ENCODE data around the gene ADORA2B.

ADORA2B gene

DNA sequence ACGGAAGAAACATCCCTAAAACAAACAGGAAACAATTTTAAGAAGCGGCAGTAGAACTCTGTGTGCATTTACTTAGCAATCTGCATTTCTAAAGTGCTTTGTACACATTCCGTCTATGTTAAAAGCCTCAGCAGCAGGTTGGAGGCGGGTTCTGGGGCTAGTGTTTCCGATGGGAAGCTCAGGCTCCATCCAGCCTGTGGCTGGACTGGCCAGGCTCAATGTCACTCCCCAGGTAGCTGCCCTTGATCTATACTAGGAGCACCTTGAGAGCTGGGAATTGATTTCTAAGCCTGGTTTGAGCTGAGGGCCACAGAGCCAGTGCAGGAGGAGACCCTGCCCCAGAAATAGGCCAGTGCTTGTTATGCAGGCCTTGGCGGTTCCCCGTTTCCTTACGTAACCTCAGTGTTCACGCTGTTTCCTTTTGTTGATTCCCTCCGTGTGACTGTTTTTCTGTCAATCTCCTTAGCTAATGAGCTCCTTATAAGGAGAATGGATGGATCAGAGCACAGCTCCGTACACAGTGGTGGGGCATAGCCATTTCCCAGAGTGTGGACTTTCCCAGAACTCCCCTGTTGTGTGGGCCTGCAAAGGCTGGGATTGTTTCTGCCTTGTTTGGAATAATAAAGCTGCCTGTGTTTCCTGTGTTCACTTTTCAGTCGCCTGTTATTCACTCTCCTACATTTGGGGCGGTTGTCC is 21.4 kb downstream of the ADORA2B start:
- no peaks in the 10 kb centered on the region for H3K4me1 ChIP-seq
- H3K4me3 ChIP-seq: no peak overlapping the region
- no peaks in the 10 kb centered on the region for H3K36me3 ChIP-seq
- H3K9me3 ChIP-seq: no peaks in the 10 kb centered on the region
- intact Hi-C loops (cut with DNase I; ENCODE audit: low total_unique reads): no loop called here
- H3K27me3 ChIP-seq: peaks cover 0 to 2% of the 10 kb centered on the region in 2 donors
- no peak overlapping the region for H3K27ac ChIP-seq
- TF ChIP-seq, protein P1, sequence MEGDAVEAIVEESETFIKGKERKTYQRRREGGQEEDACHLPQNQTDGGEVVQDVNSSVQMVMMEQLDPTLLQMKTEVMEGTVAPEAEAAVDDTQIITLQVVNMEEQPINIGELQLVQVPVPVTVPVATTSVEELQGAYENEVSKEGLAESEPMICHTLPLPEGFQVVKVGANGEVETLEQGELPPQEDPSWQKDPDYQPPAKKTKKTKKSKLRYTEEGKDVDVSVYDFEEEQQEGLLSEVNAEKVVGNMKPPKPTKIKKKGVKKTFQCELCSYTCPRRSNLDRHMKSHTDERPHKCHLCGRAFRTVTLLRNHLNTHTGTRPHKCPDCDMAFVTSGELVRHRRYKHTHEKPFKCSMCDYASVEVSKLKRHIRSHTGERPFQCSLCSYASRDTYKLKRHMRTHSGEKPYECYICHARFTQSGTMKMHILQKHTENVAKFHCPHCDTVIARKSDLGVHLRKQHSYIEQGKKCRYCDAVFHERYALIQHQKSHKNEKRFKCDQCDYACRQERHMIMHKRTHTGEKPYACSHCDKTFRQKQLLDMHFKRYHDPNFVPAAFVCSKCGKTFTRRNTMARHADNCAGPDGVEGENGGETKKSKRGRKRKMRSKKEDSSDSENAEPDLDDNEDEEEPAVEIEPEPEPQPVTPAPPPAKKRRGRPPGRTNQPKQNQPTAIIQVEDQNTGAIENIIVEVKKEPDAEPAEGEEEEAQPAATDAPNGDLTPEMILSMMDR (IDR thresholded peaks at IDR 0.05): no peak
- no peak for DNase-seq

DNA sequence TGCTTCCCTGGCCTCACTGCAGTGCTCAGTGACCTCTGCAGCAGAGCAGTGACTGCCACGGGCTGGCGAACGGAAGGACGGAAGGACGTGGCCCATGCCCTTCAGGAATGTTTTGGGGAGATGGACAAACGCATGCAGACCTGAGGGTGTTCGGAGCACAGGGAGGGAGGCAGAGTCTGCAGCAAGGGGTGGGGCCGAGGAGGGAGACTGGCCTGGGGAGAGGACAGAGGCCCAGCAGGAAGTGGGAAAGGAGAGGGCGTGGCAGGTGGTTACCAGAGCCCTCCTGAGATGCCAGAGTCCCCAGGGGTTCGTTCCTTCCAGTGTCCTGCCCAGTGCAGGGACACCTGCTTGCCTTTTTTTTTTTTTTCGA is 21.9 kb downstream of the ADORA2B start:
- TF ChIP-seq, protein P1 (IDR thresholded peaks at IDR 0.05): no peak
- H3K9me3 ChIP-seq: no peaks in the 10 kb centered on the region
- no peak overlapping the region for H3K4me3 ChIP-seq
- no peak for DNase-seq
- peaks cover 0 to 2% of the 10 kb centered on the region in 2 donors for H3K27me3 ChIP-seq
- H3K27ac ChIP-seq: no peak overlapping the region
- intact Hi-C loops (cut with DNase I; ENCODE audit: low total_unique reads): no loop called here
- H3K4me1 ChIP-seq: no peaks in the 10 kb centered on the region
- no peaks in the 10 kb centered on the region for H3K36me3 ChIP-seq

DNA sequence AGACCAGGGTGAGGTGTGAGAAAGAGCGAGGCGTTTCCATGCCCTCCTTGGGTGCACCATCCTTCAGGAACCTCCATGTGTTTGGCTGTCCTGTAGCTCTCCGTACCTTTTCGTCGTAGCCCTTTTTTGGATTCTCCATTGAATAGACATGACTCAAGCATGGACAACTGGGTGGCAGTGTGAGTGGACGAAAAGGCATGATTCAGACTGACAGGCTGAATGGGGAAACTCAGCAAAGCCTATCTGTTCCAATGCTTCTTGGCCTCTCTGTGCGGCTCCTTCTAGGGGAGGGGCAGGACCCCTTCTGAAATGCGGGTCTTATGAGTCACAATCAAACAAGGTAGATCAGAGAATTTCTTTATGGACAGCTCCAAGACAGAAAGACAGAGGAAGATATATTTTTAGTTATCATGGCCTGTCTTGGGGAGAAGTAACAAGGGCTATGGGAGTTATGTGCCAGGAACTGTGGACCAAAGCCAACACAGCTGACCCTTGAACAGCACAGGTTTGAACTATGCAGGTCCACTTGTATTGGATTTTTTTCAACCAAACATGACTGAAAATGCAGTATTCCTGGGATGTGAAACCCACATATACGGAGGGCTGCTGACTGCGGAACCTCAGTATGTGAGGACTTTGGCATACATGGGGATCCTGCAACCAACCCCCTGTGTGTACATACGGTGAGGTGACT is 22.9 kb downstream of the ADORA2B start:
- H3K9me3 ChIP-seq: no peaks in the 10 kb centered on the region
- intact Hi-C loops (cut with DNase I; ENCODE audit: low total_unique reads): no loop called here
- no peaks in the 10 kb centered on the region for H3K4me1 ChIP-seq
- TF ChIP-seq, protein P1 (IDR thresholded peaks at IDR 0.05): no peak
- DNase-seq: no peak
- no peak overlapping the region for H3K4me3 ChIP-seq
- H3K27me3 ChIP-seq: peaks cover 0 to 2% of the 10 kb centered on the region in 2 donors
- H3K27ac ChIP-seq: no peak overlapping the region
- no peaks in the 10 kb centered on the region for H3K36me3 ChIP-seq

DNA sequence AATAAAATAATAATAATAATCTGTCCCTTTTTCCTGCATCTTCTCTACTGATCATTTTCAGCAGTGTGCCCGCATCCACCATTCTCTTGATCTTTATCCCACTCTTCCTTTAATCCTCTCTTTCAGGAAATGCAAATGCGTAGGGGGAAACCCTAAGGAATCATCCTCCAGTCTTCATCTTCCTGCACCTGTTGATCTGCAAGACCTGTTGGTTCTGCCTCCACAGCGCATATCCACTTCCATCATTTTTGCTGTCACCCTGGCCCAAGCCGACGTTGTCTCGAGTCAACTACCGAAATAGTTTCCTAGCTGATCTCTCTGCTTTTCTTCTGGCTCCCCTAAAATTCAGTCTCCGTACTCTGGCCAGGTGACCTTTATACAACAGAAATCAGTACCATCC is 24.5 kb downstream of the ADORA2B start:
- Histone ChIP-seq H3K27ac (no peak overlapping the region), H3K36me3 (peaks cover 0 to 2% (median 0%) of the 10 kb centered on the region in 3 donors), H3K9me3 (no peaks in the 10 kb centered on the region), H3K4me3 (no peak overlapping the region), H3K4me1 (no peaks in the 10 kb centered on the region), H3K27me3 (peaks cover 0 to 2% of the 10 kb centered on the region in 2 donors)
- intact Hi-C loops (cut with DNase I; ENCODE audit: low total_unique reads): no loop called here
- TF ChIP-seq, protein P1 (IDR thresholded peaks at IDR 0.05): no peak
- DNase-seq: no peak

DNA sequence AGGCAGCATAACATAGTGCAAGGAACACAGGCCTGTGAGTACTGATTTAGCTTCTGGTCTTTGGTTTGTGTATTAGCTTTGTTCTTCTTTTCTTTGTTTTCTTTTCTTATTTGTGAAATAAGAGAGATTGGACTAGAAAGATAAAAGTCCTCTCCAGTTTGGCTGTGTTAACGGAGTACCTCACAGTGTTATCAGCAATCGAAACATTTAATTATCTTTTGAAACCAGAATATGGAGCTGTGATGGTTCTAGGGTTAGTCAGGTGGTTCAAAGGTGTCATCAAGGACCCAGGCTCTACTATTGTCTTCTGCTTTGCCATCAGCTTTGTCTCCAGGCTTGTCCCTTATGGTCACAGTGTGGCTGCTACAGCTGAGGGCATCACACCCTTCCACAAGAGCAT is 25.6 kb downstream of the ADORA2B start:
- Histone ChIP-seq H3K4me1 (no peaks in the 10 kb centered on the region), H3K9me3 (no peaks in the 10 kb centered on the region), H3K27me3 (peaks cover 0 to 2% of the 10 kb centered on the region in 2 donors), H3K4me3 (no peak overlapping the region), H3K36me3 (peaks cover 0 to 12% (median 9%) of the 10 kb centered on the region in 3 donors), H3K27ac (no peak overlapping the region)
- DNase-seq: no peak
- intact Hi-C loops (cut with DNase I; ENCODE audit: low total_unique reads): no loop called here
- TF ChIP-seq, protein P1 (IDR thresholded peaks at IDR 0.05): no peak

All from tibial artery (tissue), 4 donors.